PC-3 (cell line): ENCODE data around the gene KRTAP13-1.

ENCODE experiments used
- EZH2 ChIP-seq: fragments of 300-600 bp; sonication (generic); IDR thresholded peaks from one replicate; pipeline ENCODE4 v1.6.1; 2017; ENCODE audit warnings: antibody characterized with exemption, mild to moderate bottlenecking, low read length; ENCODE audit not compliant: unreplicated experiment
- TF ChIP-seq, protein P1 (sequence below): fragments of 300-600 bp; sonication (generic); conservative IDR thresholded peaks from 2 replicates; pipeline ENCODE4 v1.5.1; 2017; ENCODE audit warnings: antibody characterized with exemption, low read depth, mild to moderate bottlenecking, low read length

- TF ChIP-seq, protein P1, sequence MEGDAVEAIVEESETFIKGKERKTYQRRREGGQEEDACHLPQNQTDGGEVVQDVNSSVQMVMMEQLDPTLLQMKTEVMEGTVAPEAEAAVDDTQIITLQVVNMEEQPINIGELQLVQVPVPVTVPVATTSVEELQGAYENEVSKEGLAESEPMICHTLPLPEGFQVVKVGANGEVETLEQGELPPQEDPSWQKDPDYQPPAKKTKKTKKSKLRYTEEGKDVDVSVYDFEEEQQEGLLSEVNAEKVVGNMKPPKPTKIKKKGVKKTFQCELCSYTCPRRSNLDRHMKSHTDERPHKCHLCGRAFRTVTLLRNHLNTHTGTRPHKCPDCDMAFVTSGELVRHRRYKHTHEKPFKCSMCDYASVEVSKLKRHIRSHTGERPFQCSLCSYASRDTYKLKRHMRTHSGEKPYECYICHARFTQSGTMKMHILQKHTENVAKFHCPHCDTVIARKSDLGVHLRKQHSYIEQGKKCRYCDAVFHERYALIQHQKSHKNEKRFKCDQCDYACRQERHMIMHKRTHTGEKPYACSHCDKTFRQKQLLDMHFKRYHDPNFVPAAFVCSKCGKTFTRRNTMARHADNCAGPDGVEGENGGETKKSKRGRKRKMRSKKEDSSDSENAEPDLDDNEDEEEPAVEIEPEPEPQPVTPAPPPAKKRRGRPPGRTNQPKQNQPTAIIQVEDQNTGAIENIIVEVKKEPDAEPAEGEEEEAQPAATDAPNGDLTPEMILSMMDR: no peak
- TF ChIP-seq EZH2: no peak
These were observed 46.3 kb upstream of the KRTAP13-1 start for GRCh38 chr21:30349572-30349971.
